GM18951 (cell line): ENCODE results near the gene RTN4RL1.

Experiments used
- POLR2A ChIP-seq: IDR thresholded peaks from 4 replicates; pipeline ENCODE4 v1.6.1; 2011; ENCODE audit warnings: mild to moderate bottlenecking; ENCODE audit not compliant: insufficient read length, insufficient read depth; ENCODE audit errors: extremely low read depth
- in situ Hi-C: fragments of 300-500 bp; cut with MboI; formaldehyde crosslinking; loops from one replicate; pipeline ENCODE4 v1.12.0; 2022; ENCODE audit warnings: low sequenced_read_pairs, mixed read lengths, inconsistent platforms; ENCODE audit not compliant: unreplicated experiment

RTN4RL1 gene

DNA sequence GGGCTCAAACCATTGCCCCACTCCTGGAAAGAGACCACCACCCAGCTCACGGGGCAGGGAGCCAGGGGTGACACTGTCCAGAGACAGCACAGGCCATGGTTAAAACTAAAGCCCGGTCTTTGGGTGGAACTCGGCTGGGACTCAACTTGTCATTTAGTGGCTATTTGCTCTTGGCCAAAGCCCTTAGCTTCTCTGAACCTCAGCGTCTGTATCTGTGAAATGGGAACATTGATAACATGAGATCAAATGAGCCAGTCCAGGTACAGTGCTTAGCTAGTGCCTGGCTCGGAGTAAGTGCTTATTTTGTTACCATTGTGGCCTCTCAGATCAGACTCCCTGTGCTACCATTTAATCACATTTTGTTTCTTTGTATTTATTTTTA is 48.5 kb downstream of the RTN4RL1 start:
- no peak for TF ChIP-seq POLR2A
- in situ Hi-C loops = no loop called here

DNA sequence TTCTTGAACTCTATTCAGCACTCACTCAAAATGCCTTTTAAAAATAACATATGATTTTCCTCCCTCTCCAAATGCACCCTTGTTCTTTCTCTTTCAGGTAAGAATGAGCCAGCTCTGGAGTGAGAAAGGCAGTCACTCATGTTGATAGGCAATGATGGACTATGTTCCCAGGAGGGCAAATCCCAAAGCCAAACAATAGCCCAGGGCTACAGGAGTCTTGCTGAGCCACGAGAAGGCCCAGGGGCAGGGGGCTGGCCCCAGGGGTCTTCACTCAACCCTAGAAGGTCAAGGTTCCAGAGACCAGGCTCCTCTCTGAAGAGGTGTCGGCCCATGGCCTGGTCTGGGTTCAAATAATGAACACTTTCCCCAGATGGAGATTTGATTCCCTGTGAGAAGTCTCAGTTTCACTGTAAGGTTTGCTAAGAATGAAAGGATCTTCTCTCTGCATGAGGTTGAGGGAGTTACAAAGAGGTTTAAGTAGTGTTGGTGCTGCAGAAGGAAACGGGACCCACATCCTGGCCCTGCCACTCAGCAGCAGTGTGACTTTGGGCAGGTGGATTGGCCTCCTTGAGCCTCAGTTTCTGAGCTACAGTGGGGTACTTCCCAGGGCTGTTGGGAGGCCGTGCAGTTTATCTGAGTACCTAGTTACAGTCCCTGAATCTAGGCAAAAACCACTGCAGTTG is 49.0 kb downstream of the RTN4RL1 start:
- TF ChIP-seq POLR2A = no peak
- in situ Hi-C loops = no loop called here

DNA sequence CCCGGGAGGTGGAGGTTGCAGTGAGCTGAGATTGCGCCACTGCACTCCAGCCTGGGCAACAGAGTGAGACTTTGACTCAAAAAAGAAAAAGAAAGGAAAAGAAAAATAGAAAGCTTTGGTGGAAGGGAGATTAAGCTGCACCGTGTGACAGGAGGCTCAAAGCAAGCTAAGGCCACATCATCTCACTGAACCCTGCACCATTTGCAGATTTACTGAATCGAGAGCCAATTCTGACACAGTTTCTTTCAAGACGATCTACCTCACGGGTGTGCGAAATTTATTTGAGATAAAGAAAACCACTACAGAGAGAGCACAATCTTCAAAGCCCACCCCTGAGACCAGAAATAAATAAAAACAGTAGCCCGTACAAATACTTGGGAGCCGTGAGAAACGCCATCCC is 49.6 kb downstream of the RTN4RL1 start:
- in situ Hi-C loops = no loop called here

DNA sequence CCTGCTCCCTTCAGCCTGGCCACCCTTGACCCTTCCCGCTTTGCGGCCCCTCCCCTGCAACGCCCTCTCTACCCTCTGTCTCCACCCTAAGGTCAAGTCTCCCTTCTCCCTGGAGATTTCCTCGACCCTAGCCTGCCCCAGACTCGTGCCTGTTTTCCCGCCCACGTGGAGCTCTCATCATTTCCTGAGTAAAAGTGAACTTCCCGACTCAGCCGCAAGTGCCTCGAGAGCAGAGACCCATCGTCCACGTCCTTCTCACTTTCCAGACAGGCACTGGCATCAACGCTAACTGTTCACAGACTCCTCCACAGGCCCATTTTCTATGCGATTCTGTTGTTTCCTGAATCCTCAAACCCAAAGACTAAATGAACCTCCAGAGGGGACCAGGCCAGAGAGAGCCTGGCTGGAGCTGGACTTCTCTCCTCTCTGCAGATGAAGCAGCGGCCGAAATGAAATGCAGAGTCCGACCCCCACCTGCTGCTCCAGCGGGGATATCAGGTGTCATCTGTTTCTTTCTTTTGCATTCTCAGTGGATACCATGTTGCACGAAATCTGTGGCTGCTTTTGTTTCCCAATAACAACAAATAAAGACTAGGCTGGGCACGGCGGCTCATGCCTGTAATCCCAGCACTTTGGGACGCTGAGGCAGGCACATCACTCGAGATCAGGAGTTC is 52.5 kb downstream of the RTN4RL1 start:
- in situ Hi-C loops = no loop called here
- TF ChIP-seq POLR2A = no peak

More for the DNA sequence above, 49.6 kb downstream of the RTN4RL1 start:
- no peak for TF ChIP-seq POLR2A

DNA sequence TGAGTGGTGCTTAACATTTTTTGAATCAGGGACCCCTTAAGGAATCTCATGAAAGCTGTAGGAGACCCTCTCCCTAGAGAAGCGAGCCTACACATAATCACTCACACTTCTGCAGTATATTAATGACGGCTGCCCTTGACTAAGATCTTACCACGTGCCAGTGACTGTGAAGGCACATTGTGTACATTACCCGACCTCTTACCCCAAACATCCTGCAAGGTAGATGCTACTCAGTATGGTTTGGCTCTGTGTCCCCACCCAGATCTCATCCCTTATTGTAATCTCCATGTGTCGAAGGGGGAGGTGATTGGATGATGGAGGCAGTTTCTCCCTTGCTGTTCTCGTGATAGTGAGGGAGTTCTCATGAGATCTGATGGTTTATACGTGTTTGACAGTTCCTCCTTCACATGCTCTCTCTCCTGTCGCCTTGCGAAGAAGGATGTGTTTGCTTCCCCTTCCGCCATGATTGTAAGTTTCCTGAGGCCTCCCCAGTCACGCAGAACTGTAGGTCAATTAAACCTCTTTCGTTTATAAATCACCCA is 54.2 kb downstream of the RTN4RL1 start:
- no peak for TF ChIP-seq POLR2A
- in situ Hi-C loops = no loop called here

DNA sequence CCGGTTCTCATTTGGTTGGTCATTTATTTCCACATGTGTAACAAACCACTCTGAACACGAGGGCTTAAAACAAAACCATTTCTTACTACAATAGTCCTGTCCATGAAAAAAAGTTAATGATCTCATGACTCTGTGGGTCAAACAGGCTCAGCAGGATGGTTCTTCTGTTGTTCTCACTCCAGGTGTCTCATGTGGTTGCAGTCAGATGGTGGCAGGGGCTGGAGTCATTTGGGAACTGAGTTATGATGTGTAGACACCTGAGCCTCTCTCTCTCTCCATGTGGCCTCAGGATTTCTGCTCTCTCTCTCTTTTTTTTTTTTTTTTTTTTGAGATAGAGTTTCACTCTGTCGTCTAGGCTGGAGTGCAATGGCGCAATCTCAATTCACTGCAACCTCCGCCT is 55.4 kb downstream of the RTN4RL1 start:
- TF ChIP-seq POLR2A = no peak
- in situ Hi-C loops = no loop called here

DNA sequence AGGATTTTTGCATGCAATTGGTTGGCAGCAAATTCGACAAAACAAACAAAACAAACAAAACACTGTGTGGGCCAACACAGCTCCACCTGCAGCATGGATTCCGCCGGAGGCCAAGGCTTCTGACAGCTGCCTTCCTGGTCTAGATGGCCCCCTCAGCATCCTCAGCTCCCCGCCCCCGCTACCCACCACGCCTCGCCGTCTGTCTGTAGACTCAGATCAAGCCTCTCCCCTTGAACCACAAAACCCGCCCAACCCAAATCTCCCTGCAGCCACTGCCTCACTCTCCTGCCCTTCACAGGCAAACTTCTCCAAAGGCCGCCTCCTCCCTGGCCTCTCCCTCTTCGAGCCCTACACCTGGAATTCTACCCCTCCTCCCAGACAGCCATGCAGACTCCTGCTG is 57.9 kb downstream of the RTN4RL1 start:
- in situ Hi-C loops = no loop called here
- no peak for TF ChIP-seq POLR2A

DNA sequence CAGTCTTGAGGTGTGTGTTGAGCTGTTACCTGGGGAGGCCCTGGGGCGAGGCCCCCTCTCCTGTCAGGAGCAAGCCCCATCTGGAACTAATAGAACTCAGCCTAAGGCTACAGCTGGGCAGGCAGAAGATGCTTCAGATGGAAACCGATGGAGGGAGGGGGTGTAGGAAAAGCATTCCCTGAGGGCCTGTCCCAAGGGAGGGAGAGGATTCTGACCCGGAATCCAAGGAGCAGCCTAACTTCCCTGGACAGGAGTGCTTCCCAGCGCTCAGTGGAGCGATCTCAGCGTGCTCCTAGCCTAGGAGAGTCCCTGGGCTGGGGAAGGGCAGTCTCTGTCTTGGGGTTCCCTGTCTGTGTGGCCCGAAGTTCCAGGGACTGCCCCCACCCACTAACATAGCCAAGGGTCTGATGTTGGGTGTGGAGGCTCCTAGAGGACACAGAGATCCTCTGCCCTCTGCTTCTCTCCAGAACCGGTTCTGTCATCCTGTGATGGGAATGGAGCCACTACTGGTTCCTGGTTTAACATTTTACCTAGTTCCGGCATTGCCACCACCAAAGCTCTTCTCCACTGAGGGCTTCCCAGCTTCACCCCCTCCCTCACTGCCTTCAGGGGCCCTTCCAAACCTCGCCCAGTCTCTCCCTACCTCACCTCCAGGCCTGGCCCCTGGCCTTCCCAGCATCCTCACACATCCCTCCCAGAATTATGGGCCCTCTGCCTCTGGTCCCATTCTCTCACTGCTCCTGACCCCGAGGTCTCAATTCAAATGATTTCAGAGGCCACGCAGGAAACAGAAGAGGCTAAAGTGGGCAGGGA is 58.7 kb downstream of the RTN4RL1 start:
- in situ Hi-C loops = no loop called here
- no peak for TF ChIP-seq POLR2A

DNA sequence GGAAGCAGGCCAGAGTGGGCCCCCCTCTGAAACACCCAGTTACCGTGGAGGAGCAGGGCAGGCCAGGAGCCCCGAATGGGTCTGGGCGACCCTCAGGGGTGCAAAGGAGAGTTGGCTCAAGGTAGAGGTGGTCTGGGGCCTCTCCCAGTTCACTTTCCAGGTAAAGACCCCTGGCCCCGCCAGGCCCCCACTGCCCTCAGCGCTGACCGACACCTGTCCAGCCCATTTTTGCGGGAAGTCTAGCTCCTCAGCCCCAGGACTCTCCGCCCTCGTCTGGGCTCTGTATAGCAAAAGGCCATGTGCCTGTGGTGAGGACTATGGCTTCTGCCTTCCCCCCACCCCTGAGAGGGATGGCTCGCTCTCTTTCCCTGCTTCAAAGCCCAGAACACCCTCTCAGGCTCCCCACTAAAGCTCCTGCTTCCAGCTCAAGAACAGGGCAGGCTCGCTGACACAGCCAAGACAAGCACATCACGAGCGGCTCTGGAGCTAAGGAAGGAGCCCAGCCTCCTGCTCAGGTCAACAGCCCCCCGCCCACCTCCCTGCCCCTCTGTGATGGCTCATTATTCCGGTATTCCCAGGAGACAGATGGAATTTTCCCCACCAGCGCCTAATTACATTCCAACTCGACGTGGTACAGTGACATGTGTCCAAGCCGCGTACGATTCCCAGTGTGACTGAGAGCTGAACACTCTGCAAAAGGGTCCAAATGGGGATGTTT is 59.4 kb downstream of the RTN4RL1 start:
- in situ Hi-C loops = no loop called here
- TF ChIP-seq POLR2A = no peak

DNA sequence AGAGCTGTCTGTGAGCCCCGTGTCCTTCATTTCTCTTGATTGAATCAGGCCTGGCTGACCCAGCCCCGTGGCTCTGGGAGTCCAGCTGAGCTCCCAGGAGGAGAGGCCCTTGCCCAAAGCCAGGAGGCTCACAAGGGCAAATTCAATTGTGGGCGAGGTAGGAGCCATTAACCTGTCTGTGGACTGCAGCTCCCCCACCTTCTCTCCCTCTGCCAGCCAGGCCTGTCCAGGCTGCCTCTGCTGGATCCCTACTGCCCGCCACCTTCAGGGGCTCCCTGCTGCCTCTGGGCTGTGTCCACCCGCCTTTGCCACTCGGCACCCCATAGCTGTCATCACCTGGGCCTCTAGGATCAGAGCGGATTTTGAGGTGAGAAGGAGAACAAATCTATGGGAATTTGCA is 61.9 kb downstream of the RTN4RL1 start:
- no peak for TF ChIP-seq POLR2A
- in situ Hi-C loops = no loop called here

DNA sequence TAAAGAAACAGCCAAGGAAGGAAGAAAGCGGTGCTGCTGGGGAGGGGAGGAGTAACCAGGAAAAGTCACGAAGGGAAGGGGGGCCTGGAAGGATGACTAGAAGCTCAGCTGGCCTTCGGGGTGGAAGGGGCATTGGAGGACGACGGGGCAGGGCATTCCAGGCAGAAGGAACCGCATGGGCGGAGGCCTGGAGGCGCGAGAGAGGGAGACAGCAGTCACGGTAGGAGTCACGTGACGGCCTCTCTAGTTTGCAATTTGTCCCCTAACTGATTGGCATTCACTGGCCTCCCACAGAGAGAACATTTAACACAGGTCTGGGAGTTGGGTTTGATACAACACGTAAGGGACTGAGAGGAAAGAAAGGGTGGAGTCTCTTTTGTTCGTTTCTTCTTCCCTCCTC is 63.9 kb downstream of the RTN4RL1 start:
- in situ Hi-C loops = no loop called here
- no peak for TF ChIP-seq POLR2A

DNA sequence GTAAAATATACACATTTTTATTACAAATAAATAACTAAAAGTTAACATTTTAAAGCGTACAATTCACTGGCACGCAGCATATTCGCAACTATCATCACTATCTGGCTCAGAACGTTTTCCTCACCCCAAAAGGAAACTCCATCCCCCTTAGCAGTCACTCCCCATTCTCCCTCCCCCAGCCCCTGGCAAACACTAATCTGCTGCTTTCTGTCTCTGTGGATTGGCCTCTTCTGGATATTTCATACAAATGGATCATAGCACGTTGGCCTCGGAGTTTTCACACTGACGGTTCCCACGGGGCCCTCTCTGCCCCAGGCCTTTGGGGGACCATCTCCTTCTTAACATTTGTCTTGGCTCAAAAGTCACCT is 64.6 kb downstream of the RTN4RL1 start:
- TF ChIP-seq POLR2A = no peak
- in situ Hi-C loops = no loop called here
